ENCODE measurements around the gene EPRS1.

The EPRS1 gene

DNA sequence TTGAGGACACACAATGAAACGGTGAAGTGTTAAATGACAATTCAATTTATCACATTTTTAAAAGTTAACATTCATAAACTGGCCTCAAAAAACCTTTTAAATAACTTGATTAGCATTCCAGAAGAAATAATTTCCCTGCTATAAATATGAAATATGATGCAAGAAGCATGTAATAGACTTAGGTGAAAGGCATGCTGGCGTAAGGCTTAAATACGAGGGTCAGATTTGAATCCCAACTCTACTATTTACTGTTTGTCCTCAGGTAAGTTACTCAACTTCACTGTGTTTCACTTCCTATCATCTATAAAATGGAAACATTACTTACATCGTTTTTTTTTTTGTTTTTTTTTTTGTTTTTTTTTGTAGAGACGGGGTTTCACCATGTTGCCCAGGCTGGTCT is 40.8 kb downstream of the EPRS1 start:
- no peak for TF ChIP-seq REST (IDR thresholded peaks at IDR 0.05; ENCODE audit: low read depth)
- TF ChIP-seq EP300 (IDR thresholded peaks at IDR 0.05; ENCODE audit: borderline replicate concordance), result no peak

DNA sequence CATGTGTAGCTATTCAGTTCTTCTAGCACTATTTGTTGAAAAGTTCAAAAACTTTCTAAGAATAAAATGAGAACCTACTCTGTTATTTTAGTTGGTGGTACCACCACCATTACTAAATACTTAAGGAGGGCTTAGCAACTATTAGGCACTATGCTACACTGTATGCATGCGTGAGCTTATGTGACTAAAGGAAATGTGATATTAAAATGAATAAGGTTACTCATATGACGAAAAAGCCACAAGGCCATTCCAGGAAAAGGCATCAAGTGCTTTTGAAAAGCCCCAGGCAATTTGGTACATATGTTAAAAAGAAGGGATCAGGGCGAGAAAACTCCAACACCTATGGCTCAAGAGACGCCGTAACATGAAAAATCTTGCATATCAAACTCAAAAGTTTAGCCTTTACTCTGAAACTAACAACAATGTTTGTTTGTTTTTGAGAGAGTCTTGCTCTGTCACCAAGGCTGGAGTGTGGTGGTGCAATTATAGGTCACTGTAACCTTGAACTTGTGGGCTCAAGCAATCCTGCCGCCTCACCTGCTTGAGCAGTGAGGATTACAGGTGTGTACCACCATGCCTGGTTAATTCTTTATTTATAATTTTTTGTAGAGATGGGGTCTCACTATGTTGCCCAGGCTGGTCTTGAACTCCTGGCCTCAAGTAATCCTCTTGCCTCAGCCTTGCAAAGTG is 42.5 kb downstream of the EPRS1 start:
- no peak for TF ChIP-seq ZBTB7A (IDR thresholded peaks at IDR 0.05; ENCODE audit: low read depth)
- no peak for TF ChIP-seq USF1 (IDR thresholded peaks at IDR 0.05)
- no peak for TF ChIP-seq CREB1 (IDR thresholded peaks at IDR 0.05; ENCODE audit: low read depth)
- TF ChIP-seq TEAD4 (IDR thresholded peaks at IDR 0.05), result no peak
- TF ChIP-seq CEBPB (IDR thresholded peaks at IDR 0.05), result no peak
- TF ChIP-seq TAF1 (IDR thresholded peaks at IDR 0.05; ENCODE audit: low read depth), result no peak
- no peak for TF ChIP-seq RAD21 (IDR thresholded peaks at IDR 0.05; ENCODE audit: low read depth)
- TF ChIP-seq EGR1 (IDR thresholded peaks at IDR 0.05), result no peak
- no peak for TF ChIP-seq TCF12 (IDR thresholded peaks at IDR 0.05; ENCODE audit: low read depth)
- no peak for TF ChIP-seq YY1 (IDR thresholded peaks at IDR 0.05; ENCODE audit: low read depth)
- no peak for TF ChIP-seq MAX (IDR thresholded peaks at IDR 0.05)
- no peak for TF ChIP-seq FOXM1 (IDR thresholded peaks at IDR 0.05; ENCODE audit: borderline replicate concordance, low read depth)

GRCh38 chr1:220003015-220003414 is 43.3 kb downstream of the EPRS1 start:
- TF ChIP-seq EGR1 (IDR thresholded peaks at IDR 0.05) (no peak), TCF12 (IDR thresholded peaks at IDR 0.05; ENCODE audit: low read depth) (no peak), EP300 (IDR thresholded peaks at IDR 0.05; ENCODE audit: borderline replicate concordance) (no peak), USF1 (IDR thresholded peaks at IDR 0.05) (no peak), TAF1 (IDR thresholded peaks at IDR 0.05; ENCODE audit: low read depth) (no peak), MAX (IDR thresholded peaks at IDR 0.05) (no peak), TEAD4 (IDR thresholded peaks at IDR 0.05) (no peak), CREB1 (IDR thresholded peaks at IDR 0.05; ENCODE audit: low read depth) (no peak), REST (IDR thresholded peaks at IDR 0.05; ENCODE audit: low read depth) (no peak), FOXM1 (IDR thresholded peaks at IDR 0.05; ENCODE audit: borderline replicate concordance, low read depth) (no peak), RAD21 (IDR thresholded peaks at IDR 0.05; ENCODE audit: low read depth) (no peak)

- TF ChIP-seq EGR1 (IDR thresholded peaks at IDR 0.05), result no peak
Observed at GRCh38 chr1:220001095-220001501, 45.2 kb downstream of the EPRS1 start.

GRCh38 chr1:219999821-220000220 is 46.5 kb downstream of the EPRS1 start:
- TF ChIP-seq FOXM1 (IDR thresholded peaks at IDR 0.05; ENCODE audit: borderline replicate concordance, low read depth) (no peak), TEAD4 (IDR thresholded peaks at IDR 0.05) (no peak), EGR1 (IDR thresholded peaks at IDR 0.05) (no peak), MAX (IDR thresholded peaks at IDR 0.05) (no peak), RAD21 (IDR thresholded peaks at IDR 0.05; ENCODE audit: low read depth) (no peak), USF1 (IDR thresholded peaks at IDR 0.05) (no peak), NFIC (IDR thresholded peaks at IDR 0.05) (no peak), CREB1 (IDR thresholded peaks at IDR 0.05; ENCODE audit: low read depth) (no peak), YY1 (IDR thresholded peaks at IDR 0.05; ENCODE audit: low read depth) (no peak), EP300 (IDR thresholded peaks at IDR 0.05; ENCODE audit: borderline replicate concordance) (no peak), REST (IDR thresholded peaks at IDR 0.05; ENCODE audit: low read depth) (no peak), CEBPB (IDR thresholded peaks at IDR 0.05) (no peak), ZBTB7A (IDR thresholded peaks at IDR 0.05; ENCODE audit: low read depth) (no peak), TCF12 (IDR thresholded peaks at IDR 0.05; ENCODE audit: low read depth) (no peak)
